ENCODE measurements around the gene PAQR6. TPM values are rescaled to one million over a fixed set of nuclear protein-coding genes. Genes with fewer than 3 reads are reported as not detected.

Gene PAQR6
- total and polyA plus RNA-seq, 2 of the 8 experiments (the other 6 are each of a cell fraction or from before 2014, with no cell fraction given) = 7.1 to 11.3 TPM

DNA sequence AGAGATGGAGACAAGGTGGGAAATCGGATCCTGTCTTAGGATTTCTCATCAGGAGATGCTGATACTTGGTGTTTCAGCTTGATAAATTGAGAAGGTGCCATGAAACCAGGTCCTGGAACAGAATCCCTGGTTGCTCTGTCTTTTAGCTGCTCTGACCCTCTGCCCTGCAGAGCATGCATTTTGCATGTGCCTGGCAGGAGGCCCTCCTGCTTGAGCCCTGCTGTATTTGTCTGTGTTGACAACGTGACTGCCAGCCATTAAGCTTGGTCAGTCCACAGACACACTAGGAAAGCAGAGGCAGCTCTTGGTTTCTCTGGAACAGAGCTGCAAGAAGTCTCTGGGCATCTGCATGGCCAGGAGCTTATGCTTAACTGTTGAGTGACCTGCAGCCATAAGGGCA, 51.4 kb downstream of the PAQR6 start (continued):
- TF ChIP-seq, protein P1, sequence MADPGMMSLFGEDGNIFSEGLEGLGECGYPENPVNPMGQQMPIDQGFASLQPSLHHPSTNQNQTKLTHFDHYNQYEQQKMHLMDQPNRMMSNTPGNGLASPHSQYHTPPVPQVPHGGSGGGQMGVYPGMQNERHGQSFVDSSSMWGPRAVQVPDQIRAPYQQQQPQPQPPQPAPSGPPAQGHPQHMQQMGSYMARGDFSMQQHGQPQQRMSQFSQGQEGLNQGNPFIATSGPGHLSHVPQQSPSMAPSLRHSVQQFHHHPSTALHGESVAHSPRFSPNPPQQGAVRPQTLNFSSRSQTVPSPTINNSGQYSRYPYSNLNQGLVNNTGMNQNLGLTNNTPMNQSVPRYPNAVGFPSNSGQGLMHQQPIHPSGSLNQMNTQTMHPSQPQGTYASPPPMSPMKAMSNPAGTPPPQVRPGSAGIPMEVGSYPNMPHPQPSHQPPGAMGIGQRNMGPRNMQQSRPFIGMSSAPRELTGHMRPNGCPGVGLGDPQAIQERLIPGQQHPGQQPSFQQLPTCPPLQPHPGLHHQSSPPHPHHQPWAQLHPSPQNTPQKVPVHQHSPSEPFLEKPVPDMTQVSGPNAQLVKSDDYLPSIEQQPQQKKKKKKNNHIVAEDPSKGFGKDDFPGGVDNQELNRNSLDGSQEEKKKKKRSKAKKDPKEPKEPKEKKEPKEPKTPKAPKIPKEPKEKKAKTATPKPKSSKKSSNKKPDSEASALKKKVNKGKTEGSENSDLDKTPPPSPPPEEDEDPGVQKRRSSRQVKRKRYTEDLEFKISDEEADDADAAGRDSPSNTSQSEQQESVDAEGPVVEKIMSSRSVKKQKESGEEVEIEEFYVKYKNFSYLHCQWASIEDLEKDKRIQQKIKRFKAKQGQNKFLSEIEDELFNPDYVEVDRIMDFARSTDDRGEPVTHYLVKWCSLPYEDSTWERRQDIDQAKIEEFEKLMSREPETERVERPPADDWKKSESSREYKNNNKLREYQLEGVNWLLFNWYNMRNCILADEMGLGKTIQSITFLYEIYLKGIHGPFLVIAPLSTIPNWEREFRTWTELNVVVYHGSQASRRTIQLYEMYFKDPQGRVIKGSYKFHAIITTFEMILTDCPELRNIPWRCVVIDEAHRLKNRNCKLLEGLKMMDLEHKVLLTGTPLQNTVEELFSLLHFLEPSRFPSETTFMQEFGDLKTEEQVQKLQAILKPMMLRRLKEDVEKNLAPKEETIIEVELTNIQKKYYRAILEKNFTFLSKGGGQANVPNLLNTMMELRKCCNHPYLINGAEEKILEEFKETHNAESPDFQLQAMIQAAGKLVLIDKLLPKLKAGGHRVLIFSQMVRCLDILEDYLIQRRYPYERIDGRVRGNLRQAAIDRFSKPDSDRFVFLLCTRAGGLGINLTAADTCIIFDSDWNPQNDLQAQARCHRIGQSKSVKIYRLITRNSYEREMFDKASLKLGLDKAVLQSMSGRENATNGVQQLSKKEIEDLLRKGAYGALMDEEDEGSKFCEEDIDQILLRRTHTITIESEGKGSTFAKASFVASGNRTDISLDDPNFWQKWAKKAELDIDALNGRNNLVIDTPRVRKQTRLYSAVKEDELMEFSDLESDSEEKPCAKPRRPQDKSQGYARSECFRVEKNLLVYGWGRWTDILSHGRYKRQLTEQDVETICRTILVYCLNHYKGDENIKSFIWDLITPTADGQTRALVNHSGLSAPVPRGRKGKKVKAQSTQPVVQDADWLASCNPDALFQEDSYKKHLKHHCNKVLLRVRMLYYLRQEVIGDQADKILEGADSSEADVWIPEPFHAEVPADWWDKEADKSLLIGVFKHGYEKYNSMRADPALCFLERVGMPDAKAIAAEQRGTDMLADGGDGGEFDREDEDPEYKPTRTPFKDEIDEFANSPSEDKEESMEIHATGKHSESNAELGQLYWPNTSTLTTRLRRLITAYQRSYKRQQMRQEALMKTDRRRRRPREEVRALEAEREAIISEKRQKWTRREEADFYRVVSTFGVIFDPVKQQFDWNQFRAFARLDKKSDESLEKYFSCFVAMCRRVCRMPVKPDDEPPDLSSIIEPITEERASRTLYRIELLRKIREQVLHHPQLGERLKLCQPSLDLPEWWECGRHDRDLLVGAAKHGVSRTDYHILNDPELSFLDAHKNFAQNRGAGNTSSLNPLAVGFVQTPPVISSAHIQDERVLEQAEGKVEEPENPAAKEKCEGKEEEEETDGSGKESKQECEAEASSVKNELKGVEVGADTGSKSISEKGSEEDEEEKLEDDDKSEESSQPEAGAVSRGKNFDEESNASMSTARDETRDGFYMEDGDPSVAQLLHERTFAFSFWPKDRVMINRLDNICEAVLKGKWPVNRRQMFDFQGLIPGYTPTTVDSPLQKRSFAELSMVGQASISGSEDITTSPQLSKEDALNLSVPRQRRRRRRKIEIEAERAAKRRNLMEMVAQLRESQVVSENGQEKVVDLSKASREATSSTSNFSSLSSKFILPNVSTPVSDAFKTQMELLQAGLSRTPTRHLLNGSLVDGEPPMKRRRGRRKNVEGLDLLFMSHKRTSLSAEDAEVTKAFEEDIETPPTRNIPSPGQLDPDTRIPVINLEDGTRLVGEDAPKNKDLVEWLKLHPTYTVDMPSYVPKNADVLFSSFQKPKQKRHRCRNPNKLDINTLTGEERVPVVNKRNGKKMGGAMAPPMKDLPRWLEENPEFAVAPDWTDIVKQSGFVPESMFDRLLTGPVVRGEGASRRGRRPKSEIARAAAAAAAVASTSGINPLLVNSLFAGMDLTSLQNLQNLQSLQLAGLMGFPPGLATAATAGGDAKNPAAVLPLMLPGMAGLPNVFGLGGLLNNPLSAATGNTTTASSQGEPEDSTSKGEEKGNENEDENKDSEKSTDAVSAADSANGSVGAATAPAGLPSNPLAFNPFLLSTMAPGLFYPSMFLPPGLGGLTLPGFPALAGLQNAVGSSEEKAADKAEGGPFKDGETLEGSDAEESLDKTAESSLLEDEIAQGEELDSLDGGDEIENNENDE (IDR thresholded peaks at IDR 0.05; ENCODE audit: insufficient replicate concordance, low read length) = no peak
- TF ChIP-seq GTF2F1 (IDR thresholded peaks at IDR 0.05; ENCODE audit: borderline replicate concordance, low read depth, low read length) = no peak
- TF ChIP-seq KDM1A (IDR thresholded peaks at IDR 0.05; ENCODE audit: borderline replicate concordance, low read length) = no peak
- no peak for TF ChIP-seq TAF7 (optimal IDR thresholded peaks at IDR 0.05; ENCODE audit: borderline replicate concordance, low read depth, low read length)
- no peak for TF ChIP-seq POLR2AphosphoS5 (IDR thresholded peaks at IDR 0.05; ENCODE audit: low read depth, low read length)
- TF ChIP-seq TCF12 (IDR thresholded peaks at IDR 0.05; ENCODE audit: low read depth, low read length) = no peak
- TF ChIP-seq RNF2 (IDR thresholded peaks at IDR 0.05; ENCODE audit: borderline replicate concordance, low read depth, low read length, missing control alignments, poor library complexity, severe bottlenecking) = no peak
- TF ChIP-seq PHF8 (conservative IDR thresholded peaks at IDR 0.05; ENCODE audit: low read depth, low read length) = no peak
- TF ChIP-seq, protein P2, sequence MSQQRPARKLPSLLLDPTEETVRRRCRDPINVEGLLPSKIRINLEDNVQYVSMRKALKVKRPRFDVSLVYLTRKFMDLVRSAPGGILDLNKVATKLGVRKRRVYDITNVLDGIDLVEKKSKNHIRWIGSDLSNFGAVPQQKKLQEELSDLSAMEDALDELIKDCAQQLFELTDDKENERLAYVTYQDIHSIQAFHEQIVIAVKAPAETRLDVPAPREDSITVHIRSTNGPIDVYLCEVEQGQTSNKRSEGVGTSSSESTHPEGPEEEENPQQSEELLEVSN (IDR thresholded peaks at IDR 0.05) = no peak
- TF ChIP-seq SP1 (IDR thresholded peaks at IDR 0.05; ENCODE audit: low read depth, low read length) = no peak
- TF ChIP-seq HDAC2 (IDR thresholded peaks at IDR 0.05; ENCODE audit: borderline replicate concordance in 1 of 2, low read depth in 2 of 2, low read length in 2 of 2) = no peak
